GOT3 (cell line): ENCODE results near the gene TPD52L2.
"Not testable (repeated sequence)": the region's sequence is repeated elsewhere in the genome, so short reads cannot be mapped to it uniquely, and the experiment has no call there.

ENCODE experiments used
- DNase-seq: peaks from one replicate; lab custom pipeline; 2025; ENCODE audit warnings: mixed read lengths; lab: John Stamatoyannopoulos, UW

TPD52L2 gene

GRCh38 chr20:63855363-63856097 lies 9.5 kb upstream of the TPD52L2 start:
- no peak for DNase-seq

DNA sequence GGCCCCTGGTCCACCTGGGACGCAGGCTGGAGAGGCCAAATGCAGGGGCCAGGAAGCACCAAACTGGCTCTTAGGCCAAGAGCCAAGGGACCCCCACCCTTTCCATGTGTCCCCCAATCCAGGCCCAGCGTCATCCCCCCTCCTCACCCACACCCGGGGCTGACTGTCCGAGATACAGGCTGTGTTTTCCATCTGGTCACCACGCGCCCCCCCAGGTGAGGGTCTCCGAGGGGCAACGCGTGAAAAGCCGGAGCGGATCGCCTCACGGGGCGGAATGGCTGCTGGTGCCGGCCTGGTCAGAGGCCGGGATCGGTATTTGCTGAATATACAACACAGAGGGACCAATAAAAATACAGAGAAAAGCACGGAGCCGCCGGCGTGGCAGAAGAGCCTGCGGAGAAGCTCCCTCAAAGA lies 9.0 kb upstream of the TPD52L2 start:
- DNase-seq: no peak

- DNase-seq: no peak
Measured at GRCh38 chr20:63857764-63858392, 7.2 kb upstream of the TPD52L2 start.

GRCh38 chr20:63858393-63859165 lies 6.5 kb upstream of the TPD52L2 start:
- DNase-seq: no peak

GRCh38 chr20:63859166-63859699 lies 5.8 kb upstream of the TPD52L2 start:
- DNase-seq: no peak

- no peak for DNase-seq
Measured at GRCh38 chr20:63860325-63861051, 4.6 kb upstream of the TPD52L2 start.

DNA sequence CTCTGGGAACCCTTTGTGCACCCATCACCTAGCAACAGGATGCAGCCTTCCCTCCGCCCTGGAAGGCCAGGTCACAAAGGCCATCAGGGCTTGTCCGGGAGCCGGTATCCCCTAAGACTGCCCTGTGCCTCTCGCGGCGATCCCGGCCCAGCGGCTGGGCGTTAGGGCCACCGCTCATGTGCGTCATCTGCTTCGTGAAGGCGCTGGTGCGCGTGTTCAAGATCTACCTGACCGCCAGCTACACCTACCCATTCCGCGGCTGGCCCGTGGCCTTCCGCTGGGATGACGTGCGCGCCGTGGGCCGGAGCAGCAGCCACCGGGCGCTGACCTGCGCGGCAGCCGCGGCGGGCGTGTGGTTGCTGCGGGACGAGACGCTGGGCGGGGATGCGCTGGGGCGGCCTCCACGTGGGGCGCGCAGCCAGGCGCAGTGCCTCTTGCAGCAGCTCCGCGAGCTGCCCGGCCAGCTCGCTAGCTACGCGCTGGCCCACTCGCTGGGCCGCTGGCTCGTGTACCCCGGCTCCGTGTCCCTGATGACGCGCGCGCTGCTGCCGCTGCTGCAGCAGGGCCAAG lies 3.6 kb upstream of the TPD52L2 start, which contains the start of gene ABHD16B:
Gene ABHD16B (plus strand): TSS at position 134 of the 570 bp plus-strand sequence. CDS start 43 bp downstream, at position 177.
- DNase-seq: no peak

DNA sequence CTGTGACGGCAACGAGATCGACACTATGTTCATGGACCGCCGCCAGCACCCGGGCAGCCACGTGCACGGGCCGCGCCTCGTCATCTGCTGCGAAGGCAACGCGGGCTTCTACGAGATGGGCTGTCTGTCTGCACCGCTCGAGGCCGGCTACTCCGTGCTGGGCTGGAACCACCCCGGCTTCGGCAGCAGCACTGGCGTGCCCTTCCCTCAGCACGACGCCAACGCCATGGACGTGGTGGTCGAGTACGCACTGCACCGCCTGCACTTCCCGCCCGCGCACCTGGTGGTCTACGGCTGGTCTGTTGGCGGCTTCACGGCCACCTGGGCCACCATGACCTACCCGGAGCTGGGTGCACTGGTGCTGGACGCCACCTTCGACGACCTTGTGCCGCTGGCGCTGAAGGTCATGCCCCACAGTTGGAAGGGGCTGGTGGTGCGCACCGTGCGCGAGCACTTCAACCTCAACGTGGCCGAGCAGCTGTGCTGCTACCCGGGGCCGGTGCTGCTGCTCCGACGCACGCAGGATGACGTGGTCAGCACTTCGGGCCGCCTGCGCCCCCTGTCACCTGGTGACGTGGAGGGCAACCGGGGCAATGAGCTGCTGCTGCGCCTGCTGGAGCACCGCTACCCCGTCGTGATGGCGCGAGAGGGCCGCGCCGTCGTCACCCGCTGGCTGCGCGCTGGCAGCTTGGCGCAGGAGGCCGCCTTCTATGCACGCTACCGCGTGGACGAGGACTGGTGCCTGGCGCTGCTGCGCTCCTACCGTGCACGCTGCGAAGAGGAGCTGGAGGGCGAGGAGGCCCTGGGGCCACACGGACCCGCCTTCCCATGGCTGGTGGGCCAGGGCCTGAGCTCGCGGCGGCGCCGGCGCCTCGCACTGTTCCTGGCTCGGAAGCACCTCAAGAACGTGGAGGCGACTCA lies 2.8 kb upstream of the TPD52L2 start:
- no peak for DNase-seq

GRCh38 chr20:63863021-63863797 lies 1.9 kb upstream of the TPD52L2 start:
- no peak for DNase-seq

DNA sequence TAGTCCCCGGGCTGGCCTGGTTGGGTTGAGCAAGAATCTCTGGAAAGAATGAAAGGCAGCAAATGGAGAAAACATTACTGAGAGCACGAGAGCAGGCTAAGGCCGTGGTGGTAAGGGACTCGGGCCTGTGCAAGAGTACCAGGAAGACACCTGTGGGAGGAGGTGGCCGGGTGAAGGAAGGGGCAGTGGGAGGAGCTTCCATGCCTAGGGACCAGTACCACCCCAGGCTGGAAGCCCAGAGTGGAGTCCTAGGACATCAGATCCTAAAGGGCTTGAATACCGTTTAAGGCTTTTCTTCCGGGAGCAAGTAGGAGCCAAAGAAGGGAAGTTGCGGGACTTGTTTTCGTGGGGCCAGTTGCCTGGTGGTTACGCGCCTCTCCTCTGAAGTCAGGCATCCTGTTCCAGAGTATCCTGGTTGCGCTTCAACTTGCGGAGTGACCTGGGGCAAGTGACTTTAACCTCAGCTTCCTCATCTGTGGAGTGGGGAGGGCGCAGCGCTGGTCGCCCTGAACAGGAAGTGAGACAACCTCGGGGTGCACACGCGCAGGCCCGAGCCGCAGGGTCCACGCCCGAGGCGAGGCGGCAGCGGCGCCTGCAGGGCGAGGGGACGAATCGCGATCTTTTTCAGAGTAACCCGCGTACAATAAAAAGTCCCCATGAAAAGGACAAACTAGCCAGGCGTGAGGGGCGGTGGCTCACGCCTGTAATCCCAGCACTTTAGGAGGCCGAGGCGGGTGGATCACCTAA lies 1.1 kb upstream of the TPD52L2 start:
- DNase-seq: no peak

GRCh38 chr20:63864545-63864977 lies 509 bp upstream of the TPD52L2 start:
- no peak for DNase-seq

DNA sequence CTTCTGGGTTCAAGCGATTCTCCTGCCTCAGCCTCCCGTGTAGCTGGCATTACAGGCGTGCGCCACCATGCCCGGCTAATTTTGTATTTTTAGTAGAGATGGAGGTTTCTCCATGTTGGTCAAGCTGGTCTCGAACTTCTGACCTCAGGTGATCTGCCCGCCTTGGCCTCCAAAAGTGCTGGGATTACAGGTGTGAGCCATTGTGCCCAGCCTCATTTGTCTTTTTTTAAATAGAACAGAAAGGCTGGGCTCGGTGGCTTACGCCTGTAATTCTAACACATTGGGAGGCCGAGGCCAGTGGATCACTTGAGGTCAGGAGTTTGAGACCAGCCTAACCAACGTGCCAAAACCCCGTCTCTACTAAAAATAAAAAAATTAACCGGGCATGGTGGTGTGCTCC lies 2.0 kb downstream of the TPD52L2 start:
- DNase-seq: not testable (repeated sequence)

DNA sequence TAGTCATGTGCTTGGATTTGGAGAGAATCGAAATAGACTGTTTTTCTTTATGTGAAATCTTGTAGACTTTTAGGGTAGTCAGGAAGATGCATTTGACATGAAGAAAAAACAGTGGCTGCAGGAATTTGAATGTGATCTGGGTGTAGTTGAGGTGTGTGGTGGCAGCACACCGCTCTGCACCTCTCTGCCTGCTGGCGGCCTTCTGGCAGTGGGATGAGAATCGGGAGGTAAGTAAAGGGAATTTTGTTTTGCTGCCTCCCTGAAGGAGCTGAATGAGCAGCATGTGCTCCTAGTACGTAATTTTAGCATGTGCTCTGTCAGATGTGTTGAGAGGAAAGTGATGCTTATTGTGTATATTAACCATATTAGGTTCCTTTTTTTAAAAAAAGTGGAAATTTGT lies 3.2 kb downstream of the TPD52L2 start:
- no peak for DNase-seq

GRCh38 chr20:63873477-63873971 lies 8.5 kb downstream of the TPD52L2 start:
- DNase-seq: no peak

- DNase-seq: not testable (repeated sequence)
Measured at GRCh38 chr20:63874241-63874640, 9.2 kb downstream of the TPD52L2 start.

DNA sequence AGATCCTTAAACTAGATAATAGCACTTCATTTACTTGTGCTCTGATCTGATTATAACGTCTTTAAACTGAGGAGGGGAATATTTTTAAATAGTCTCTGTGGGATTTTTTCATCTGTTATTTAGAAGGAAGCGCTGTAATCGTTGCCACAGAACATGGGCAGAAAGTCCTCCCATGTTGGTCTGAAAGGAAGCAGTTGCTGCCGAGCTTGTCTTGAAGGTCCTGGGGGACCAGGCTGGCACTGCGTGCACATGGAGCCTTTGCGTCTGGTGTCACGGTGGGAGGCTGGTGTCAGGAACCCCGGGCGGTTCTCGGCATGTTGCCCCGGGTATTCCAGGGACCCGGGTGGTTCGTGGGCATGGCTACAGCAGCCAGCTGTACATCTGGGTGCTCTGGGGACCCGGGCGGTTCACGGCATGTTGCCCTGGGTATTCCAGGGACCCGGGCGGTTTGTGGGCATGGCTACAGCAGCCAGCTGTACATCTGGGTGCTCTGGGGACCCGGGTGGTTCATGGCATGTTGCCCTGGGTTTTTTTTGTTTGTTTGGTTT lies 11.5 kb downstream of the TPD52L2 start:
- DNase-seq: no peak

- no peak for DNase-seq
Measured at GRCh38 chr20:63877755-63878470, 12.8 kb downstream of the TPD52L2 start.
